ENCODE data around the gene PLK3. TPM values are rescaled to one million over a fixed set of nuclear protein-coding genes. Genes with fewer than 3 reads are reported as not detected.
"Not testable (repeated sequence)": the region's sequence is repeated elsewhere in the genome, so short reads cannot be mapped to it uniquely, and the experiment has no call there.

PLK3 gene
- 100 to 1,000 TPM; 103 to 142 TPM for total RNA-seq

DNA sequence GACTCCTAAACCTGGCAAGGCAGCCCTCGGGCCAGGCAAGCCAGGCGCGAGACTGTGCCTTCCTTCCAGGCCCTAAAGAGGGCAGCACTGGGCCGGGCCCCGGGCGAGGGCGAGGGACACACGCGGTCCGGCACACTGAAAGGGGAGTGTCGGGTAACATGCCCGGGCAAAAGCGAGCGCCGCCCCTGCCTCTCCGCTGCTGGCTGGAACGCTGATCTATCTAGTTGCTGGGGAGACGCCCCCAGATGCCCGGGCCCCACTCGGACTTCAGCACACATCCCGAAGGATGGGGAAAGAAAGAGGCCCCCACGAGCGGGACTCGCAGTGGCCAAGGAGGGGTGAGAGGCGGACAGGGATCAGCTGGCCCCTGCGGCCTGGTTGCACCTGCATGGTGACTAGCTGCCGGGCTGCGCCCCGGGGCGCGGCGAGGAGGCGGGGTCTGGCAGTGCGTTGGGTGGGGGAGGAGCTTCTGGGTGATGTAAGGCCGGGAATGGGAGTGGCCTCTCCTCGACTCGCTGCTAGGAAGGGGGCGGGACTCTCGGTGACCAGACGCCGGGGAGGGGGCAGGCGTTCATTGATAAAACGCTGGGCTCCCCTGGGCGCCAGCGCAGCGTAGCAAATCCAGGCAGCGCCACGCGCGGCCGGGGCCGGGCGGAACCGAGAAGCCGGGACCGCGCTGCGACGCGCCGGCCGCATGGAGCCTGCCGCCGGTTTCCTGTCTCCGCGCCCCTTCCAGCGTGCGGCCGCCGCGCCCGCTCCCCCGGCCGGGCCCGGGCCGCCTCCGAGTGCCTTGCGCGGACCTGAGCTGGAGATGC lies at the start of gene PLK3:
TSS of gene PLK3 (plus strand) at position 608 of the 815 bp plus-strand sequence. CDS start at position 695, 87 bp downstream.
- Histone ChIP-seq H3K27me3 (replicated peaks; ENCODE audit: insufficient read depth) (no peaks in the 10 kb centered on the region), H3K4me3 (peak within 1 kb of the TSS; percentile 94), H3K36me3 (peaks cover 22% of the 10 kb centered on the region), H3K27ac (peak within 1 kb of the TSS; percentile 97 to 99), H3K4me1 (ENCODE audit: control insufficient read depth in 1 of 2, low read depth in 2 of 2) (peaks cover 20 to 38% of the 10 kb centered on the region in 2 donors), H3K9me3 (no peaks in the 10 kb centered on the region)
- TF ChIP-seq, protein P1, sequence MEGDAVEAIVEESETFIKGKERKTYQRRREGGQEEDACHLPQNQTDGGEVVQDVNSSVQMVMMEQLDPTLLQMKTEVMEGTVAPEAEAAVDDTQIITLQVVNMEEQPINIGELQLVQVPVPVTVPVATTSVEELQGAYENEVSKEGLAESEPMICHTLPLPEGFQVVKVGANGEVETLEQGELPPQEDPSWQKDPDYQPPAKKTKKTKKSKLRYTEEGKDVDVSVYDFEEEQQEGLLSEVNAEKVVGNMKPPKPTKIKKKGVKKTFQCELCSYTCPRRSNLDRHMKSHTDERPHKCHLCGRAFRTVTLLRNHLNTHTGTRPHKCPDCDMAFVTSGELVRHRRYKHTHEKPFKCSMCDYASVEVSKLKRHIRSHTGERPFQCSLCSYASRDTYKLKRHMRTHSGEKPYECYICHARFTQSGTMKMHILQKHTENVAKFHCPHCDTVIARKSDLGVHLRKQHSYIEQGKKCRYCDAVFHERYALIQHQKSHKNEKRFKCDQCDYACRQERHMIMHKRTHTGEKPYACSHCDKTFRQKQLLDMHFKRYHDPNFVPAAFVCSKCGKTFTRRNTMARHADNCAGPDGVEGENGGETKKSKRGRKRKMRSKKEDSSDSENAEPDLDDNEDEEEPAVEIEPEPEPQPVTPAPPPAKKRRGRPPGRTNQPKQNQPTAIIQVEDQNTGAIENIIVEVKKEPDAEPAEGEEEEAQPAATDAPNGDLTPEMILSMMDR (IDR thresholded peaks at IDR 0.05): peak; percentile 81
- ATAC-seq (ENCODE audit: insufficient number of reproducible peaks, low FRiP score, low read depth) (peak; percentile 91), DNase-seq (ENCODE audit: low spot score) (peak; percentile 95)

DNA sequence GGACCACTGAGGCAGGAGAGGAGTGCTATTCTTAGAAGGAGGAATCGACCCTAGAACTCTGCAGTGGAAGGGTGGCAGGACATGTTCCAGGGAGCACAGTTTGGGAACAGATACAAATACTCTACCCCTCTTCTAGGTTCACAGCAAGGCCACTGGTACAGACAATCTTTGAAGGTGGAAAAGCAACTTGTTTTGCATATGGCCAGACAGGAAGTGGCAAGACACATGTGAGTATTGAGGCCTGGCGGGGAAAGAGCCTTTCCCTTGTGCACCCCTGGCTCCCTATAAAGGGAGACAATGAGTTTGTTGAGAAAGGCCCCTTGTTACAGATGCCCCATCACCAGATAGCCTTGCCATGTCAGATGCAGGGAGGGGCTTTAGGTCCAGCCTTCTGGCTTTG lies 42.8 kb upstream of the PLK3 start:
- Histone ChIP-seq H3K4me3 (no peak overlapping the region), H3K4me1 (ENCODE audit: control insufficient read depth in 1 of 2, low read depth in 2 of 2) (no peaks in the 10 kb centered on the region), H3K27ac (no peak overlapping the region), H3K27me3 (replicated peaks; ENCODE audit: insufficient read depth) (no peaks in the 10 kb centered on the region), H3K9me3 (no peaks in the 10 kb centered on the region), H3K36me3 (no peaks in the 10 kb centered on the region)
- ATAC-seq (ENCODE audit: insufficient number of reproducible peaks, low FRiP score, low read depth) (no peak), DNase-seq (ENCODE audit: low spot score) (no peak)
- TF ChIP-seq, protein P1 (IDR thresholded peaks at IDR 0.05): no peak

DNA sequence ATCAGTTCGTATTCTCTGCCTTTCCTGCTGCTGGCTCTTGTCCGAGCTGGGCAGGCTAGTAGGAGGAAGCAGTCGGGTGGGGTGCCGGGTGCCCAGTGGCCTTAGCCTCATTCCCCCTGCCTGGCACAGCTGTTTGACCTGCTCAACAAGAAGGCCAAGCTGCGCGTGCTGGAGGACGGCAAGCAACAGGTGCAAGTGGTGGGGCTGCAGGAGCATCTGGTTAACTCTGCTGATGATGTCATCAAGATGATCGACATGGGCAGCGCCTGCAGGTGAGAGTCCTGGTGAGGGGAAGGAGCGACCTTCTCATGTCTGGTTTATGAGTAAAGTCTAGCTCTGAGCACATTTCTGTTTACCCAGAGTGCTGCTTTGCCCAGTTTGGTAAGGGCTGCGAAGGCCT lies 41.1 kb upstream of the PLK3 start:
- no peak overlapping the region for H3K27ac ChIP-seq
- TF ChIP-seq, protein P1 (IDR thresholded peaks at IDR 0.05): no peak
- no peaks in the 10 kb centered on the region for H3K36me3 ChIP-seq
- no peaks in the 10 kb centered on the region for H3K4me1 ChIP-seq (ENCODE audit: control insufficient read depth in 1 of 2, low read depth in 2 of 2)
- DNase-seq (ENCODE audit: low spot score) (no peak), ATAC-seq (ENCODE audit: insufficient number of reproducible peaks, low FRiP score, low read depth) (no peak)
- H3K4me3 ChIP-seq: no peak overlapping the region
- no peaks in the 10 kb centered on the region for H3K27me3 ChIP-seq (replicated peaks; ENCODE audit: insufficient read depth)
- H3K9me3 ChIP-seq: no peaks in the 10 kb centered on the region

DNA sequence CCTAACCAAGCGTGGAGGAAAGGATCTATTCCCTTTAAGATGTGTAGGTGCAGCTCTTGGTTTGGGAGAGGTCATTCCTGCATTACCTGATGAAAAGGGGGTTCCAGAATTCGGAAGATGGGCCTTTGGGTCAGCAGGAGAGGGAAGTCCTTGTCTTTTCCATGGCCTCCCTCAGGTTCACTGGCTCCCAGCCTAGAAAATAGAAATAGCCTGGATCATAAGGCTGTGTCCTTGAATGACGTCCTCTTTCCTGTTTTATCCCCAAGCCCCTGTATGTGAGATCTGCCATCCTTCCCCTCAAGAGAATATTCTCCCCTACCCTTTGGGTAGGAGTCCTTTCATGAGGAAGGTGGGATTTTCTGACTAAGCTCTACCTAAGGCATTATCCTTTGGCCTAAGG lies 39.3 kb upstream of the PLK3 start:
- H3K4me3 ChIP-seq: no peak overlapping the region
- TF ChIP-seq, protein P1 (IDR thresholded peaks at IDR 0.05): no peak
- no peaks in the 10 kb centered on the region for H3K9me3 ChIP-seq
- H3K27me3 ChIP-seq (replicated peaks; ENCODE audit: insufficient read depth): no peaks in the 10 kb centered on the region
- no peak for ATAC-seq (ENCODE audit: insufficient number of reproducible peaks, low FRiP score, low read depth)
- no peaks in the 10 kb centered on the region for H3K36me3 ChIP-seq
- H3K27ac ChIP-seq: no peak overlapping the region
- DNase-seq (ENCODE audit: low spot score): no peak
- no peaks in the 10 kb centered on the region for H3K4me1 ChIP-seq (ENCODE audit: control insufficient read depth in 1 of 2, low read depth in 2 of 2)

DNA sequence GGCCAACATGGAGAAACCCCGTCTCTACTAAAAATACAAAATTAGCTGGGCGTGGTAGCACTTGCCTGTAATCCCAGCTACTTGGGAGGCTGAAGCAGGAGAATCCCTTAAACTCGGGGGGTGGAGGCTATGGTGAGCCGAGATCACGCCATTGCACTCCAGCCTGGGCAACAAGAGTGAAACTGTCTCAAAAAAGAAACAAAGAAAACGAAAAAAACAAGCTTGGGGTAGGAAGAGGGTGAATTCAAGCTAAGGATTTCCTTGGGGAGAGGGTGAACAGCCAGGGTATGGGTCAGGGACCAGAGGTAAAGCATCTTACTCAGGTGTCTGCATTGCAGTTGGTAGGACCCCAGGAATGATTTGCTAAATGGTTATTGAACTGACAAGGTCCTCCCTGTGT lies 33.8 kb upstream of the PLK3 start:
- H3K36me3 ChIP-seq; H3K9me3 ChIP-seq; H3K27ac ChIP-seq; DNase-seq (ENCODE audit: low spot score); ATAC-seq (ENCODE audit: insufficient number of reproducible peaks, low FRiP score, low read depth); H3K4me3 ChIP-seq; H3K4me1 ChIP-seq (ENCODE audit: control insufficient read depth in 1 of 2, low read depth in 2 of 2); H3K27me3 ChIP-seq (replicated peaks; ENCODE audit: insufficient read depth): not testable (repeated sequence)
